ENCODE data around the gene ASPHD1. TPM values are rescaled to one million over a fixed set of nuclear protein-coding genes. Genes with fewer than 3 reads are reported as not detected.

The ASPHD1 gene
- total and polyA plus RNA-seq, 2 of the 4 experiments (the other 2 are of a cell fraction) = 4.1 to 14.5 TPM

GRCh38 chr16:29951625-29952365, 51.5 kb downstream of the ASPHD1 start:
- intact Hi-C loops (cut with micrococcal nuclease) (no loop called here), dilution Hi-C loops (cut with HindIII; ENCODE audit: low sequenced_read_pairs, unreplicated experiment) (no loop called here), in situ Hi-C loops (cut with MboI; ENCODE audit: low sequenced_read_pairs) (no loop called here)
- Histone ChIP-seq H3K56ac (ENCODE audit: extremely low read depth, insufficient read depth, low read length) (no peak overlapping the region), H2BK15ac (ENCODE audit: low read depth, low read length) (no peak overlapping the region), H4K20me1 (ENCODE audit: insufficient read depth, low read length) (no peaks in the 10 kb centered on the region), H3K27ac (ENCODE audit: insufficient read depth, low read length) (no peak overlapping the region), H3K4ac (ENCODE audit: low read depth, low read length) (no peak overlapping the region), H3K9me3 (ENCODE audit: control insufficient read depth, insufficient read depth, low read length) (no peaks in the 10 kb centered on the region), H2AK5ac (ENCODE audit: low read depth, low read length) (no peak overlapping the region), H4K8ac (ENCODE audit: low read depth in 2 of 2, low read length in 2 of 2) (no peak overlapping the region), H3K9ac (ENCODE audit: low read depth, low read length) (no peak overlapping the region), H2BK20ac (ENCODE audit: low read depth, low read length) (no peak overlapping the region), H2AK9ac (replicated peaks; ENCODE audit: low read depth, low read length, poor library complexity) (no peak overlapping the region), H3K36me3 (ENCODE audit: control insufficient read depth, insufficient read depth, low read length) (no peaks in the 10 kb centered on the region), H2BK120ac (ENCODE audit: low read depth, low read length) (no peak overlapping the region), H4K5ac (ENCODE audit: low read depth, low read length) (no peak overlapping the region), H3K14ac (replicated peaks; ENCODE audit: low read depth, low read length) (no peak overlapping the region), H3K23ac (ENCODE audit: low read depth, low read length) (no peak overlapping the region), H4K91ac (ENCODE audit: insufficient read depth, low read depth, low read length) (no peak overlapping the region), H3K9me1 (ENCODE audit: insufficient read depth, low read length) (no peaks in the 10 kb centered on the region), H3K4me3 (ENCODE audit: insufficient read depth, low read depth, low read length) (no peak overlapping the region), H3K79me1 (ENCODE audit: low read depth in 1 of 2, low read length in 2 of 2) (no peaks in the 10 kb centered on the region), H2BK5ac (ENCODE audit: low read depth, low read length, poor library complexity, severe bottlenecking) (no peak overlapping the region), H3K4me1 (ENCODE audit: control insufficient read depth, insufficient read depth, low read length) (no peaks in the 10 kb centered on the region), H3K18ac (ENCODE audit: low read depth, low read length) (no peak overlapping the region), H3K27me3 (ENCODE audit: control insufficient read depth, insufficient read depth, low read length) (no peaks in the 10 kb centered on the region), H3K4me2 (ENCODE audit: low read depth, low read length) (no peak overlapping the region), H2AFZ (replicated peaks; ENCODE audit: low read length, poor library complexity) (peak overlapping the region; percentile 51)
- 73% methylated on average over 7 of the region's 8 CpGs; no CpG with 5 or more reads in 1 of the 2 experiments for WGBS, 2 experiments (ENCODE audit: extremely low coverage in 2 of 2, insufficient read length in 1 of 2)
- TF ChIP-seq RAD21 (IDR thresholded peaks at IDR 0.05; ENCODE audit: low read length) (no peak), MAFK (IDR thresholded peaks at IDR 0.05; ENCODE audit: low read depth, low read length) (no peak), NFE2L2 (IDR thresholded peaks at IDR 0.05; ENCODE audit: low read depth, low read length) (no peak), SMC3 (IDR thresholded peaks at IDR 0.05; ENCODE audit: low read depth, low read length) (no peak)
- ATAC-seq (ENCODE audit: low read depth) = no peak; the same call in 1 of the 2 replicates
- ChIA-PET CTCF (no interaction called here), POLR2A (ENCODE audit: unreplicated experiment) (no interaction called here)
- BruUV-seq (replicated peaks) = no TSS peak
- no peak for DNase-seq

Other genes with a start within 250 kb of the ASPHD1 start
- not detected in 2 replicates for gene SPN, start 237.2 kb upstream of the ASPHD1 start, total RNA-seq (2012; rRNA removed)
- not detected in 2 replicates for gene SPN, start 237.2 kb upstream of the ASPHD1 start, polyA plus RNA-seq (2012; rRNA removed)
- 3.4 and 3.6 TPM in 2 replicates for gene QPRT, start 221.3 kb upstream of the ASPHD1 start, total RNA-seq (2012; rRNA removed)
- 6.3 and 6.8 TPM in 2 replicates for gene QPRT, start 221.3 kb upstream of the ASPHD1 start, polyA plus RNA-seq (2012; rRNA removed)
- not detected in 2 replicates for gene C16orf54, start 154.5 kb upstream of the ASPHD1 start, total RNA-seq (2012; rRNA removed)
- gene C16orf54, start 154.5 kb upstream of the ASPHD1 start, polyA plus RNA-seq (2012; rRNA removed) = not detected in 2 replicates
- not detected in 2 replicates for gene ZG16, start 122.2 kb upstream of the ASPHD1 start, total RNA-seq (2012; rRNA removed)
- gene ZG16, start 122.2 kb upstream of the ASPHD1 start, polyA plus RNA-seq (2012; rRNA removed) = not detected in 2 replicates
- 40.8 and 43.0 TPM in 2 replicates for gene KIF22, start 109.7 kb upstream of the ASPHD1 start, total RNA-seq (2012; rRNA removed)
- gene KIF22, start 109.7 kb upstream of the ASPHD1 start, polyA plus RNA-seq (2012; rRNA removed) = 65.1 and 66.0 TPM in 2 replicates
- 113 and 127 TPM in 2 replicates for gene MAZ, start 94.0 kb upstream of the ASPHD1 start, total RNA-seq (2012; rRNA removed)
- 124 and 138 TPM in 2 replicates for gene MAZ, start 94.0 kb upstream of the ASPHD1 start, polyA plus RNA-seq (2012; rRNA removed)
- gene PRRT2, start 88.3 kb upstream of the ASPHD1 start, total RNA-seq (2012; rRNA removed) = 0.90 and 1.4 TPM in 2 replicates
- 10.5 and 10.7 TPM in 2 replicates for gene PRRT2, start 88.3 kb upstream of the ASPHD1 start, polyA plus RNA-seq (2012; rRNA removed)
- gene PAGR1, start 84.3 kb upstream of the ASPHD1 start, total RNA-seq (2012; rRNA removed) = 10.6 and 15.3 TPM in 2 replicates
- gene PAGR1, start 84.3 kb upstream of the ASPHD1 start, polyA plus RNA-seq (2012; rRNA removed) = 22.1 and 26.4 TPM in 2 replicates
- 221 and 319 TPM in 2 replicates for gene MVP, start 80.0 kb upstream of the ASPHD1 start, total RNA-seq (2012; rRNA removed)
- 204 and 231 TPM in 2 replicates for gene MVP, start 80.0 kb upstream of the ASPHD1 start, polyA plus RNA-seq (2012; rRNA removed)
- gene CDIPT, start 37.3 kb upstream of the ASPHD1 start, total RNA-seq (2012; rRNA removed) = 47.1 and 48.3 TPM in 2 replicates
- gene CDIPT, start 37.3 kb upstream of the ASPHD1 start, polyA plus RNA-seq (2012; rRNA removed) = 100 and 111 TPM in 2 replicates
- gene SEZ6L2, start 938 bp upstream of the ASPHD1 start, total RNA-seq (2012; rRNA removed) = 0.72 and 0.83 TPM in 2 replicates
- 10.0 and 10.5 TPM in 2 replicates for gene SEZ6L2, start 938 bp upstream of the ASPHD1 start, polyA plus RNA-seq (2012; rRNA removed)
- 3.1 and 4.1 TPM in 2 replicates for gene KCTD13, start 25.7 kb downstream of the ASPHD1 start, total RNA-seq (2012; rRNA removed)
- gene KCTD13, start 25.7 kb downstream of the ASPHD1 start, polyA plus RNA-seq (2012; rRNA removed) = 20.7 and 22.2 TPM in 2 replicates
- gene TMEM219, start 61.6 kb downstream of the ASPHD1 start, total RNA-seq (2012; rRNA removed) = 44.2 and 47.0 TPM in 2 replicates
- 94.3 and 95.3 TPM in 2 replicates for gene TMEM219, start 61.6 kb downstream of the ASPHD1 start, polyA plus RNA-seq (2012; rRNA removed)
- 31.7 and 32.8 TPM in 2 replicates for gene TAOK2, start 73.4 kb downstream of the ASPHD1 start, total RNA-seq (2012; rRNA removed)
- gene TAOK2, start 73.4 kb downstream of the ASPHD1 start, polyA plus RNA-seq (2012; rRNA removed) = 23.0 and 26.4 TPM in 2 replicates
- 5.0 and 5.8 TPM in 2 replicates for gene HIRIP3, start 95.1 kb downstream of the ASPHD1 start, total RNA-seq (2012; rRNA removed)
- 10.5 and 13.7 TPM in 2 replicates for gene HIRIP3, start 95.1 kb downstream of the ASPHD1 start, polyA plus RNA-seq (2012; rRNA removed)
- 42.1 and 42.8 TPM in 2 replicates for gene INO80E, start 95.8 kb downstream of the ASPHD1 start, total RNA-seq (2012; rRNA removed)
- 40.9 and 46.5 TPM in 2 replicates for gene INO80E, start 95.8 kb downstream of the ASPHD1 start, polyA plus RNA-seq (2012; rRNA removed)
- under 0.01 TPM in 1 of 2 replicates, not detected in the other for gene DOC2A, start 110.5 kb downstream of the ASPHD1 start, total RNA-seq (2012; rRNA removed)
- 0.48 and 0.50 TPM in 2 replicates for gene DOC2A, start 110.5 kb downstream of the ASPHD1 start, polyA plus RNA-seq (2012; rRNA removed)
- gene C16orf92, start 122.7 kb downstream of the ASPHD1 start, total RNA-seq (2012; rRNA removed) = not detected in 2 replicates
- not detected in 2 replicates for gene C16orf92, start 122.7 kb downstream of the ASPHD1 start, polyA plus RNA-seq (2012; rRNA removed)
- not detected in 2 replicates for gene TLCD3B, start 130.8 kb downstream of the ASPHD1 start, total RNA-seq (2012; rRNA removed)
- 0.14 and 0.19 TPM in 2 replicates for gene TLCD3B, start 130.8 kb downstream of the ASPHD1 start, polyA plus RNA-seq (2012; rRNA removed)
- gene ALDOA, start 165.3 kb downstream of the ASPHD1 start, total RNA-seq (2012; rRNA removed) = 1,576 and 1,697 TPM in 2 replicates
- 1,990 and 2,139 TPM in 2 replicates for gene ALDOA, start 165.3 kb downstream of the ASPHD1 start, polyA plus RNA-seq (2012; rRNA removed)
- 209 and 222 TPM in 2 replicates for gene PPP4C, start 175.5 kb downstream of the ASPHD1 start, total RNA-seq (2012; rRNA removed)
- gene PPP4C, start 175.5 kb downstream of the ASPHD1 start, polyA plus RNA-seq (2012; rRNA removed) = 200 and 202 TPM in 2 replicates
- gene TBX6, start 191.4 kb downstream of the ASPHD1 start, total RNA-seq (2012; rRNA removed) = not detected in 2 replicates
- 0.06 and 0.10 TPM in 2 replicates for gene TBX6, start 191.4 kb downstream of the ASPHD1 start, polyA plus RNA-seq (2012; rRNA removed)
- 1.1 and 3.1 TPM in 2 replicates for gene YPEL3, start 195.7 kb downstream of the ASPHD1 start, total RNA-seq (2012; rRNA removed)
- 25.6 and 33.3 TPM in 2 replicates for gene YPEL3, start 195.7 kb downstream of the ASPHD1 start, polyA plus RNA-seq (2012; rRNA removed)
- under 0.01 and 0.28 TPM in 2 replicates for gene GDPD3, start 213.0 kb downstream of the ASPHD1 start, total RNA-seq (2012; rRNA removed)
- 2.8 and 19.5 TPM in 2 replicates for gene GDPD3, start 213.0 kb downstream of the ASPHD1 start, polyA plus RNA-seq (2012; rRNA removed)
- 22.5 and 30.8 TPM in 2 replicates for gene MAPK3, start 222.7 kb downstream of the ASPHD1 start, total RNA-seq (2012; rRNA removed)
- gene MAPK3, start 222.7 kb downstream of the ASPHD1 start, polyA plus RNA-seq (2012; rRNA removed) = 137 and 150 TPM in 2 replicates

All from IMR-90 (cell line).